ENCODE data around the gene CNNM3.
A peak's percentile ranks its signal among the peaks of the same experiment; 100 is the strongest.
"Not testable (repeated sequence)": the region's sequence is repeated elsewhere in the genome, so short reads cannot be mapped to it uniquely, and the experiment has no call there.

CNNM3 gene

GRCh38 chr2:96799623-96799935 lies 16.5 kb upstream of the CNNM3 start:
- DNase-seq (ENCODE audit: low read depth) = no peak

GRCh38 chr2:96800061-96801004 lies 15.7 kb upstream of the CNNM3 start:
- DNase-seq (ENCODE audit: low read depth) = no peak

DNA sequence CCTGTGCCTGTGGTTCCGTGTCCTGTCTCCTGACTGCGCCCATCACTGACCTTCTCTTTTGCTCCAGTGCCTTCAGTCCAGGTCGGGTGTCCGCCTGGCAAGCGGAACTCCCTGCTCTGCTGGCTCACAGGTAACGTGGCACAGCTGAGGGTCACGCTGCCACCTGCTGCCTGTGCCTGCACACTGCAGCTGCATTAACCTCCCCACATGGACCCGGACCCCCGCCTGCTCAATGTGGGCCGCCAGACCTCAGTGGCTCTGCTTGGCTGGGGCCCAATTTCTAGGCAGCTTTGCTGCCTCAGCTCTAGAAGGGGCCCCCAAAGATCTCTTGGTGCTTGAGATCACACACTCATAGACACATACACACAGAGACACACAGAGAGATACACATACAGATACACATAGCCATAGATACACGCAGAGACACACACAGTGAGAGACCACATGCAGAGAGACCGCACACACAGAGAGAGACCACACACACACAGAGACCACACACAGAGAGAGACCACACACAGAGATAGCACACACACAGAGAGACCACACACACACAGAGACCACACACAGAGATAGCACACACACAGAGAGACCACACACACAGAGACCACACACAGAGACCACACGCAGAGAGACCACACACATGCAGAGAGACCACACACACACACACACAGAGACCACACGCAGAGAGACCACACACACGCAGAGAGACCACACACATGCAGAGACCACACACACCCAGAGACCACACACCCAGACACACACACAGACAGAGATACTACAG lies 14.9 kb upstream of the CNNM3 start:
- peak; percentile 70 for DNase-seq (ENCODE audit: low read depth)

GRCh38 chr2:96801786-96802595 lies 14.1 kb upstream of the CNNM3 start:
- DNase-seq (ENCODE audit: low read depth) = peak; percentile 28

DNA sequence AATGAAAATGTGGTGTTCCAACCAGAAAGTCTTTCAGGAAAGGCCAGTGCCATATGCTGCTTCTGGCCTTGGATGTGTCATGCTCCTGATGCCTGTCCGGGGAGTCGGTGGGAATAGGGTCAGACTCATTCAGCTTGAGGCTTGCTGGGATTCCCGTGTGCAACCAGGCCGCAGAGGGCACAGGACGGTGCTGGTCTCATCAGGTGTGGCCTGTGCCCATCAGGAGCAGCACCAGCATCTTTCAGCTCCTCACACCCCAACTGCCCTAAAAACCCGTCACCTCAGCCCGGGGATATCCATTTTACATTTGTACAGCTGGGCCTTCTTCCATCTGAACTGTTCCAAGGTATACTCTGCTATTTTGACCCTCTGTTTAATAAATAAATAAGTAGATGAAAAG lies 13.3 kb upstream of the CNNM3 start:
- DNase-seq (ENCODE audit: low read depth) = no peak

- no peak for DNase-seq (ENCODE audit: low read depth)
Observed at GRCh38 chr2:96804986-96805385, 11.1 kb upstream of the CNNM3 start.

GRCh38 chr2:96805946-96806345 lies 10.1 kb upstream of the CNNM3 start:
- not testable (repeated sequence) for DNase-seq (ENCODE audit: low read depth)

DNA sequence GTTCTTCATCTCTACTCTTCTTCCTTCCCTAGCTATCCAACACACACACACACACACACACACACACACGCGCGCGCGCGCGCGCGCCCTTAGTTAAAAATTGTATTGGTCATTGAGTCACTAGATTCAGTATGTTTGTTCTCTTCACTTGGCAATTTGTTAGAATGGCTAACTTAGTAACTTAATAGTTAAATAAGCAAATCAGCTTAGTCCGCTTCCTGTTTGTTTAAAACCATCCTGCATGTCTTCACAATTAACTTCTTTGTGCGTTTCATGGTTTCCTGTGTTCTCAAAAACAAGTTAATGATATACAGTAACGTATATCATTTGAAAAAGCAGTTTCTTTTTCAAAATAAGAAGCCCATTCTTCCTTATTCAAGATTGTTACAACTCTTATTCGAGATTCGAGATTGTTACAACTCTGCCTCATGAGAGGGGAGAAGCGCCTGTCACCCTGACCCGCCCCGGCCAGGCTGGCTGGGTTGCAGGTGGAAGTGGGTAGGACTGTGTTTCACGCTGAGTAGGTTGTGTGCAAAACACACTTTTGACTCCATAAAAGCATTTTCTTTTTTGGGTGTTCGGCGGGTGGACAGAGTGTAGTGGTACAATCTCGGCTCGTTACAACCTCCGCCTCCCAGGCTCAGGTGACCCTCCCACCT lies 9.5 kb upstream of the CNNM3 start:
- DNase-seq (ENCODE audit: low read depth) = no peak

DNA sequence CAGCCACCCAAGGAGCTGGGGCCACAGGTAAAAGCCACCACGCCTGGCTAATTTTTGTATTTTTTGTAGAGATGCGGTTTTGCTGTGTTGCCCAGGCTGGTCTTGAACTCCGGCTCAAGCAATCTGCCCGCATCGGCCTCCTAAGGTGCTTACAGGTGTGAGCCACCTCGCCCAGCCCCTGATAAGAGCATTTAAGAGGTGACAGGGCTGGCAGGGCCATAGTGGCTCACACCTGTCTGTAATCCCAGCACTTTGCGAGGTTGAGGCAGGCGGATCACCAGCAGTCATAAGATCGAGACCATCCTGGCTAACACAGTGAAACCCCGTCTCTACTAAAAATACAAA lies 9.0 kb upstream of the CNNM3 start:
- DNase-seq (ENCODE audit: low read depth) = no peak

DNA sequence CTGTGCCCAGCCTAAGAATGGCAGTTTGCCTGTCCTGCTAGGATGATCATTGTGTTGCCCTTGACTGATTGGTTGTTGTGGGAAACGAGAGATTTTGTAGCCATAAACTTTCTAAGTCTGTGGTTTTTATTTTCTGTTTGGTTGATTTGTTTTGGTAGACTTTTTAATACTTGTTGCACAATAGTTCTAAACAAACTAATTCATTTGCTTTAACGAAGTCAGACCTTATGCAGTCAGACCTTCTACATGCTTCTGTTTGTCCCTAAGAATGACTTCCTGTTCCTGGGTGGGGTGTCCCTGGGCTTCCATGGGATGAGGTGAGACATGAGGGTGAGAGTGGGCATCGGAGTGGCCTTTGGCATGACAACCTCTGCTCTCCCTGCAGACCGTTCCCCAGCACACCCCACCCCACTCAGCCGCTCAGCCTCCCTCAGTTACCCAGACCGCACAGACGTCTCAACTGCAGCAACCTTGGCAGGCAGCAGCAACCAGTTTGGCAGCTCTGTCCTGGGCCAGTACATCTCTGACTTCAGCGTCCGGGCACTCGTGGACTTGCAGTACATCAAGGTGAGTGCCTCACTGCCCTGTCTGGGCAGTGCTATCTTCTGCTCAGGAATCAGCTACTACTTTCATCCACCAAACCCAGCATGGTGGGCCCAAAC lies 7.8 kb upstream of the CNNM3 start:
- DNase-seq (ENCODE audit: low read depth) = no peak

- DNase-seq (ENCODE audit: low read depth) = no peak
Observed at GRCh38 chr2:96809216-96809882, 6.7 kb upstream of the CNNM3 start.

GRCh38 chr2:96809951-96810782 lies 5.9 kb upstream of the CNNM3 start:
- DNase-seq (ENCODE audit: low read depth) = no peak

DNA sequence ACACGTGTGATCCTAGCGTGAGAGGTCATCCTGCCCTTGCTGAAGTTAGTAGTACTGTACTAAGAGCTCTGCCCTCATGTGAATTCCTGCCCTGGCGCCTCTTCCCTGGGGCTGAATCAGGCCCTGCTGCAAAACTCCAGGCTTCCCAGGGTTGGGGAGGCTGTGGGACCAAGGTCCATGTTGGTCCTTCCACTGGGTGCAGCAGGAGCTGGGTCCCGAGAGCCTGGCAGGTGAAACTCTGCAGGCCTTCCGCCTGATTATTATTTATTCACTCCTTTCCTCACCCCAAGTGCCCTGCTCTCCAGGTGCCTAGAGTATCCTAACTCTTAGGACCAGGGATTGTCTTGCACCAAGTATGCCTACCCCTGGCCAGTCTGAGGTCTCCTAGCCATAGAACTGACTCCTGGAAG lies 5.3 kb upstream of the CNNM3 start:
- no peak for DNase-seq (ENCODE audit: low read depth)

GRCh38 chr2:96811917-96812316 lies 4.2 kb upstream of the CNNM3 start:
- no peak for DNase-seq (ENCODE audit: low read depth)

- DNase-seq (ENCODE audit: low read depth) = no peak
Observed at GRCh38 chr2:96813656-96814055, 2.4 kb upstream of the CNNM3 start.

- DNase-seq (ENCODE audit: low read depth) = no peak
Observed at GRCh38 chr2:96815326-96816126, 542 bp upstream of the CNNM3 start.

GRCh38 chr2:96816836-96817702 lies 1.0 kb downstream of the CNNM3 start:
- DNase-seq (ENCODE audit: low read depth) = no peak

DNA sequence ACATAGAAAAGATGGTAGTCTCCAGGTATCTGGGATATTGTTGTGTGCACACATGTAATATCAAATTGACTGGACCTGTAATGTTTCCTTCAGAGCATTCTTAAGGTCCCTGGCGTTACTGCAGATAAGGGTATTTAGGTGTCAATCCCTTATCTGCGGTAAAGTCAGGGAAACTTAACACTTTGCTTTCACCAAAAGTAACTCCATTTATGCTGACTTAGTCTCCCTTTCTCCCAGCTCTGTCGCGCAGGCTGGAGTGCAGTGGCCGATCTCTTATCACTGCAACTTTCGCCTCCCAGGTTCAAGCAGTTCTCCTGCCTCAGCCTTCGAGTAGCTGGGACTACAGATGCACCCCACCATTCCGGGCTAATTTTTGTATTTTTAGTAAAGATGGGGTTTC lies 1.8 kb downstream of the CNNM3 start:
- no peak for DNase-seq (ENCODE audit: low read depth)
